Gastrocnemius medialis (tissue), 4 donors: ENCODE measurements around the gene SREK1.

ENCODE experiments used
- POLR2A ChIP-seq, 2 donors: fragments of 450-650 bp; IDR thresholded peaks; one replicate each; pipeline ENCODE4 v1.6.1; 2017; ENCODE audit warnings: antibody characterized with exemption in 2 of 2, mild to moderate bottlenecking in 2 of 2, moderate library complexity in 2 of 2
- TF ChIP-seq, protein P1 (sequence below), 5 experiments: fragments of 450-650 bp in 3 of 5; fragments of 200-600 bp in 2 of 5; sonication (generic) in 2 of 5; IDR thresholded peaks in 4 of 5; conservative IDR thresholded peaks in 1 of 5; 1 replicate in 4 of 5; 2 replicates in 1 of 5; pipeline ENCODE4 v1.5.1; 2016 to 2019; ENCODE audit warnings: antibody characterized with exemption in 5 of 5, mild to moderate bottlenecking in 3 of 5, moderate library complexity in 3 of 5

GRCh38 chr5:66203531-66203930 lies 59.4 kb downstream of the SREK1 start:
- TF ChIP-seq, protein P1, sequence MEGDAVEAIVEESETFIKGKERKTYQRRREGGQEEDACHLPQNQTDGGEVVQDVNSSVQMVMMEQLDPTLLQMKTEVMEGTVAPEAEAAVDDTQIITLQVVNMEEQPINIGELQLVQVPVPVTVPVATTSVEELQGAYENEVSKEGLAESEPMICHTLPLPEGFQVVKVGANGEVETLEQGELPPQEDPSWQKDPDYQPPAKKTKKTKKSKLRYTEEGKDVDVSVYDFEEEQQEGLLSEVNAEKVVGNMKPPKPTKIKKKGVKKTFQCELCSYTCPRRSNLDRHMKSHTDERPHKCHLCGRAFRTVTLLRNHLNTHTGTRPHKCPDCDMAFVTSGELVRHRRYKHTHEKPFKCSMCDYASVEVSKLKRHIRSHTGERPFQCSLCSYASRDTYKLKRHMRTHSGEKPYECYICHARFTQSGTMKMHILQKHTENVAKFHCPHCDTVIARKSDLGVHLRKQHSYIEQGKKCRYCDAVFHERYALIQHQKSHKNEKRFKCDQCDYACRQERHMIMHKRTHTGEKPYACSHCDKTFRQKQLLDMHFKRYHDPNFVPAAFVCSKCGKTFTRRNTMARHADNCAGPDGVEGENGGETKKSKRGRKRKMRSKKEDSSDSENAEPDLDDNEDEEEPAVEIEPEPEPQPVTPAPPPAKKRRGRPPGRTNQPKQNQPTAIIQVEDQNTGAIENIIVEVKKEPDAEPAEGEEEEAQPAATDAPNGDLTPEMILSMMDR (IDR thresholded peaks at IDR 0.05 in 4 of 5, conservative IDR thresholded peaks at IDR 0.05 in 1 of 5), result no peak
- TF ChIP-seq POLR2A (IDR thresholded peaks at IDR 0.05), result no peak
